Body of pancreas (tissue), 4 donors: ENCODE data around the gene KNOP1. TPM values are rescaled to one million over a fixed set of nuclear protein-coding genes. Genes with fewer than 3 reads are reported as not detected.
"Not testable (repeated sequence)": the region's sequence is repeated elsewhere in the genome, so short reads cannot be mapped to it uniquely, and the experiment has no call there.

ENCODE experiments used
- ATAC-seq: fragments of 150-250 bp; one replicate; pipeline ENCODE4 v1.9.1; 2016
- DNase-seq, 4 donors: peaks; one replicate each; pipeline ENCODE4 v3.0.0-alpha.2; 2019
- H3K27ac ChIP-seq, 4 donors: fragments of 200-600 bp; sonication (generic); 1 replicate in 3 of 4; 2 replicates in 1 of 4; pipeline versions ENCODE4 v1.5.1 to v1.6.1; 2016 to 2019; ENCODE audit warnings: mild to moderate bottlenecking in 1 of 4, mixed read lengths in 1 of 4, moderate library complexity in 1 of 4
- H3K27me3 ChIP-seq, 2 donors: fragments of 200-600 bp; sonication (generic); one replicate each; pipeline ENCODE4 v1.6.0; 2016; ENCODE audit warnings: mild to moderate bottlenecking in 1 of 2
- H3K36me3 ChIP-seq, 2 donors: fragments of 200-600 bp; sonication (generic); replicated peaks in 1 of 2; 2 replicates each; pipeline ENCODE4 v1.5.1; 2016; ENCODE audit warnings: low read depth in 2 of 2; ENCODE audit not compliant: insufficient read depth in 1 of 2
- H3K4me1 ChIP-seq: fragments of 200-600 bp; sonication (generic); one replicate; pipeline ENCODE4 v1.6.0; 2016
- H3K4me3 ChIP-seq, 2 donors: fragments of 200-600 bp; sonication (generic); 1 replicate in 1 of 2; 2 replicates in 1 of 2; pipeline ENCODE4 v1.5.1; 2016 to 2019
- H3K9me3 ChIP-seq, 3 donors: fragments of 200-600 bp; sonication (generic); 1 replicate in 2 of 3; 2 replicates in 1 of 3; pipeline ENCODE4 v1.5.1; 2016
- CTCF ChIP-seq, 7 experiments: fragments of 450-650 bp in 4 of 7; fragments of 200-600 bp in 3 of 7; sonication (generic) in 3 of 7; IDR thresholded peaks; one replicate each; pipeline ENCODE4 v1.5.1; 2016 to 2019; ENCODE audit warnings: antibody characterized with exemption in 7 of 7
- POLR2A ChIP-seq, 3 donors: fragments of 450-650 bp; IDR thresholded peaks; one replicate each; pipeline ENCODE4 v1.6.1; 2016; ENCODE audit warnings: antibody characterized with exemption in 3 of 3, mild to moderate bottlenecking in 2 of 3
- WGBS, 2 donors: methylation state at CpG; one replicate each; pipeline ENCODE4 v1.1.5; 2017; 5-methylcytosine and 5-hydroxymethylcytosine counted together
- intact Hi-C: fragments of 100-400 bp; cut with DNase I; formaldehyde crosslinking; loops from one replicate; pipeline ENCODE4 v1.15.1; 2023
- total RNA-seq, 2 donors: library from RNA; depleted of rRNA; stranded (reverse); fragments of >200 nt; gene quantifications; one replicate each; pipeline ENCODE4 v1.1.0, GENCODE V29; 2016

KNOP1 gene
- total RNA-seq, 2 donors from 2014 or later = 8.6 to 12.2 TPM

- H3K27me3 ChIP-seq = no peaks in the 10 kb centered on the region
- no peak overlapping the region for H3K4me3 ChIP-seq
- no peaks in the 10 kb centered on the region for H3K9me3 ChIP-seq
- intact Hi-C loops = no loop called here
- no peaks in the 10 kb centered on the region for H3K4me1 ChIP-seq
- 89 to 90% methylated on average over 7 of the region's 7 CpGs for WGBS, 2 donors
- H3K27ac ChIP-seq = no peak overlapping the region
- DNase-seq (no peak), ATAC-seq (no peak)
- peaks cover 0 to 7% of the 10 kb centered on the region in 2 donors for H3K36me3 ChIP-seq
- TF ChIP-seq POLR2A (IDR thresholded peaks at IDR 0.05) = no peak
- no peak for TF ChIP-seq CTCF (IDR thresholded peaks at IDR 0.05)
These were observed 30.7 kb downstream of the KNOP1 start for GRCh38 chr16:19687279-19687678.

GRCh38 chr16:19685176-19685575, 32.9 kb downstream of the KNOP1 start:
- no peaks in the 10 kb centered on the region for H3K9me3 ChIP-seq
- H3K27me3 ChIP-seq = no peaks in the 10 kb centered on the region
- ATAC-seq (no peak), DNase-seq (no peak)
- TF ChIP-seq POLR2A (IDR thresholded peaks at IDR 0.05) = no peak
- TF ChIP-seq CTCF (IDR thresholded peaks at IDR 0.05) = no peak
- peaks cover 0 to 7% of the 10 kb centered on the region in 2 donors for H3K36me3 ChIP-seq
- intact Hi-C loops = no loop called here
- no peak overlapping the region for H3K4me3 ChIP-seq
- 99% methylated on average over 4 of the region's 4 CpGs for WGBS, 2 donors
- no peaks in the 10 kb centered on the region for H3K4me1 ChIP-seq
- no peak overlapping the region for H3K27ac ChIP-seq

- Histone ChIP-seq H3K4me1 (no peaks in the 10 kb centered on the region), H3K4me3 (no peak overlapping the region), H3K36me3 (peaks cover 0 to 7% of the 10 kb centered on the region in 2 donors), H3K9me3 (no peaks in the 10 kb centered on the region), H3K27me3 (no peaks in the 10 kb centered on the region), H3K27ac (no peak overlapping the region)
- 91 to 97% methylated on average over 6 of the region's 6 CpGs for WGBS, 2 donors
- intact Hi-C loops = no loop called here
- no peak for ATAC-seq
- DNase-seq = no peak
- no peak for TF ChIP-seq POLR2A (IDR thresholded peaks at IDR 0.05)
- TF ChIP-seq CTCF (IDR thresholded peaks at IDR 0.05) = no peak
These were observed 34.4 kb downstream of the KNOP1 start for GRCh38 chr16:19683453-19684236.

GRCh38 chr16:19681637-19682036, 36.4 kb downstream of the KNOP1 start:
- DNase-seq = no peak
- no peaks in the 10 kb centered on the region for H3K27me3 ChIP-seq
- TF ChIP-seq POLR2A (IDR thresholded peaks at IDR 0.05) = no peak
- no peak for TF ChIP-seq CTCF (IDR thresholded peaks at IDR 0.05)
- intact Hi-C loops = no loop called here
- peaks cover 0 to 7% of the 10 kb centered on the region in 2 donors for H3K36me3 ChIP-seq
- ATAC-seq = no peak
- no peaks in the 10 kb centered on the region for H3K9me3 ChIP-seq
- WGBS, 2 donors = 87 to 89% methylated on average over 12 of the region's 12 CpGs
- H3K4me1 ChIP-seq = no peaks in the 10 kb centered on the region
- H3K27ac ChIP-seq = no peak overlapping the region
- H3K4me3 ChIP-seq = no peak overlapping the region

GRCh38 chr16:19680881-19681340, 37.1 kb downstream of the KNOP1 start:
- Histone ChIP-seq H3K27ac (no peak overlapping the region), H3K27me3 (no peaks in the 10 kb centered on the region), H3K9me3 (no peaks in the 10 kb centered on the region), H3K4me1 (no peaks in the 10 kb centered on the region), H3K36me3 (peaks cover 0 to 7% of the 10 kb centered on the region in 2 donors), H3K4me3 (no peak overlapping the region)
- WGBS, 2 donors = 66 to 73% methylated on average over 4 to 6 of the region's 6 CpGs
- TF ChIP-seq POLR2A (IDR thresholded peaks at IDR 0.05) (no peak), CTCF (IDR thresholded peaks at IDR 0.05) (no peak)
- ATAC-seq (no peak), DNase-seq (no peak)
- intact Hi-C loops = no loop called here

GRCh38 chr16:19679281-19679680, 38.7 kb downstream of the KNOP1 start:
- H3K9me3 ChIP-seq, H3K36me3 ChIP-seq, intact Hi-C loops, H3K4me1 ChIP-seq, DNase-seq, H3K4me3 ChIP-seq, ATAC-seq, H3K27me3 ChIP-seq, H3K27ac ChIP-seq: not testable (repeated sequence)
- WGBS, 2 donors = 92 to 93% methylated on average over 6 of the region's 6 CpGs
